Gastroesophageal sphincter (tissue), 4 donors: ENCODE data around the gene TMEM74B. TPM values are rescaled to one million over a fixed set of nuclear protein-coding genes. Genes with fewer than 3 reads are reported as not detected.

Experiments
- ATAC-seq: fragments of 150-250 bp; one replicate; pipeline ENCODE4 v1.9.1; 2016; ENCODE audit warnings: mild to moderate bottlenecking, moderate library complexity
- H3K27ac ChIP-seq, 4 donors: fragments of 200-600 bp; sonication (generic) in 3 of 4; 1 replicate in 3 of 4; 2 replicates in 1 of 4; pipeline ENCODE4 v1.5.1; 2016 to 2019
- H3K27me3 ChIP-seq: fragments of 200-600 bp; sonication (generic); one replicate; pipeline ENCODE4 v1.5.1; 2019
- H3K36me3 ChIP-seq, 2 donors: fragments of 200-600 bp; sonication (generic); one replicate each; pipeline ENCODE4 v1.5.1; 2019; ENCODE audit warnings: control low read depth in 1 of 2
- H3K4me1 ChIP-seq, 3 donors: fragments of 200-600 bp; sonication (generic); 1 replicate in 2 of 3; 2 replicates in 1 of 3; pipeline ENCODE4 v1.5.1; 2016 to 2019; ENCODE audit warnings: control low read depth in 2 of 3
- H3K4me3 ChIP-seq, 2 donors: fragments of 200-600 bp; sonication (generic); one replicate each; pipeline ENCODE4 v1.5.1; 2019; ENCODE audit warnings: mild to moderate bottlenecking in 1 of 2, moderate library complexity in 1 of 2
- H3K9me3 ChIP-seq, 3 donors: fragments of 200-600 bp; sonication (generic); one replicate each; pipeline ENCODE4 v1.5.1; 2017 to 2019; ENCODE audit warnings: control low read depth in 2 of 3
- EP300 ChIP-seq: sonication (generic); formaldehyde crosslinking; IDR thresholded peaks from one replicate; pipeline ENCODE4 v1.6.1; 2017; ENCODE audit warnings: antibody characterized with exemption, mild to moderate bottlenecking
- POLR2A ChIP-seq, 2 donors: fragments of 450-650 bp; IDR thresholded peaks; one replicate each; pipeline ENCODE4 v1.6.1; 2017; ENCODE audit warnings: antibody characterized with exemption in 2 of 2, mild to moderate bottlenecking in 2 of 2, moderate library complexity in 1 of 2
- POLR2AphosphoS5 ChIP-seq: sonication (generic); formaldehyde crosslinking; IDR thresholded peaks from one replicate; pipeline ENCODE4 v1.6.1; 2017; ENCODE audit warnings: antibody characterized with exemption
- WGBS, 2 donors: methylation state at CpG; one replicate each; pipeline ENCODE4 v1.1.5; 2018; ENCODE audit warnings: low coverage in 1 of 2; 5-methylcytosine and 5-hydroxymethylcytosine counted together
- total RNA-seq, 4 donors: library from RNA; depleted of rRNA; stranded (reverse); fragments of >200 nt; gene quantifications; one replicate each; pipeline ENCODE4 v1.1.0, GENCODE V29; 2016
- TF ChIP-seq, protein P1 (sequence below), 4 experiments: fragments of 200-600 bp in 2 of 4; fragments of 450-650 bp in 2 of 4; sonication (generic) in 1 of 4; IDR thresholded peaks; one replicate each; pipeline ENCODE4 v1.5.1; 2017 to 2019; ENCODE audit warnings: antibody characterized with exemption in 4 of 4, mild to moderate bottlenecking in 2 of 4, moderate library complexity in 2 of 4

The TMEM74B gene
- 1 to 10 TPM in 2 of 4 donors, not detected in 2; 1.5 to 1.8 TPM for total RNA-seq

- no peaks in the 10 kb centered on the region for H3K9me3 ChIP-seq
- H3K27me3 ChIP-seq = peaks cover 38% of the 10 kb centered on the region
- H3K4me1 ChIP-seq = peaks cover 0 to 18% (median 10%) of the 10 kb centered on the region in 3 donors
These were observed at the start of gene TMEM74B for GRCh38 chr20:1184638-1185315. Gene TMEM74B, minus strand, starts transcription at chr20:1184981. Its CDS starts 1,180 bp downstream, at chr20:1183801.

DNA sequence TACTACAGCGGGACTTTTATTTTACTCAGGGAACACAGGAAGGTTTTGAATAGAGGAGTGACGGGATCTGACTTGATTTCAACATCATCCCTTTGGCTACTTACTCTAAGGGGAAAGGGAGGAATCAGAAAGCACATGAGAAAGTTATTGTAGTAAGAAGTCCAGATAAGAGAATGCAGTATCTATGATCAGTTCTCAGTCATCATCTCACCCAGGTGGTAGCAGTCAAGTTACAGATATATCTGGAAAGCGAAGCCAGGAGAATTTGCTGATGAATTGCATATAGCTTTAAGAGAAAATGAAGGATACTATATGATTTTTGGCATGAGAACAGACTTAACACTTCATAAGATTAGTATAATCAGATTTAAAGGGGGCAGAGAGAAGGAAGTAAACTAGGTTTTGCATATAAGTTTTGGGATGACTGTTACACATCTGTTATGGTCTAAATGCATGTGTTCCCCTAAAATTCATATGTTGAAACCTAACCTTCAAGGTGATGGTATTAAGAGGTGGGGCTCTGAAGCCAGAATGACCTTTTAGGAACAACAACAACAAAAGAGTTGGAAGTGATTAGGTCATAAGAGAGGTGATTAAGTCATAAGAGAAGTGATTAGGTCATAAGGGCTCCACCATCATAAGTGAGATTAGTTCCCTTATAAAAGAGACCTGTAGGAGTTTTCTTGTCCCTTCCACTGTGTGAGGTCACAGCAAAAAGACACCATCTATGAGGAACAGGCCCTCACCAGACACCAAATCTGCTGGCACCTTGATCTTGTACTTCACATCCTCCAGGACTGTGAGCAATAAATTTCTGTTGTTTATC is 47.7 kb upstream of the TMEM74B start:
- H3K27ac ChIP-seq = no peak overlapping the region
- H3K9me3 ChIP-seq = no peaks in the 10 kb centered on the region
- ATAC-seq = no peak
- TF ChIP-seq POLR2AphosphoS5 = no peak
- TF ChIP-seq, protein P1, sequence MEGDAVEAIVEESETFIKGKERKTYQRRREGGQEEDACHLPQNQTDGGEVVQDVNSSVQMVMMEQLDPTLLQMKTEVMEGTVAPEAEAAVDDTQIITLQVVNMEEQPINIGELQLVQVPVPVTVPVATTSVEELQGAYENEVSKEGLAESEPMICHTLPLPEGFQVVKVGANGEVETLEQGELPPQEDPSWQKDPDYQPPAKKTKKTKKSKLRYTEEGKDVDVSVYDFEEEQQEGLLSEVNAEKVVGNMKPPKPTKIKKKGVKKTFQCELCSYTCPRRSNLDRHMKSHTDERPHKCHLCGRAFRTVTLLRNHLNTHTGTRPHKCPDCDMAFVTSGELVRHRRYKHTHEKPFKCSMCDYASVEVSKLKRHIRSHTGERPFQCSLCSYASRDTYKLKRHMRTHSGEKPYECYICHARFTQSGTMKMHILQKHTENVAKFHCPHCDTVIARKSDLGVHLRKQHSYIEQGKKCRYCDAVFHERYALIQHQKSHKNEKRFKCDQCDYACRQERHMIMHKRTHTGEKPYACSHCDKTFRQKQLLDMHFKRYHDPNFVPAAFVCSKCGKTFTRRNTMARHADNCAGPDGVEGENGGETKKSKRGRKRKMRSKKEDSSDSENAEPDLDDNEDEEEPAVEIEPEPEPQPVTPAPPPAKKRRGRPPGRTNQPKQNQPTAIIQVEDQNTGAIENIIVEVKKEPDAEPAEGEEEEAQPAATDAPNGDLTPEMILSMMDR (IDR thresholded peaks at IDR 0.05) = no peak
- TF ChIP-seq POLR2A (IDR thresholded peaks at IDR 0.05) = no peak
- TF ChIP-seq EP300 = no peak
- H3K27me3 ChIP-seq = peaks cover 54% of the 10 kb centered on the region
- no peak overlapping the region for H3K4me3 ChIP-seq
- WGBS, 2 donors = 64 to 95% methylated on average over 3 of the region's 3 CpGs
- H3K4me1 ChIP-seq = no peaks in the 10 kb centered on the region
- H3K36me3 ChIP-seq = no peaks in the 10 kb centered on the region

More at GRCh38 chr20:1184638-1185315, at the start of gene TMEM74B:
- peak within 1 kb of the TSS in 1 of 2 donors; percentile 54 for H3K4me3 ChIP-seq
- peaks cover 0 to 7% of the 10 kb centered on the region in 2 donors for H3K36me3 ChIP-seq
- no peak for ATAC-seq
- TF ChIP-seq, protein P1 (IDR thresholded peaks at IDR 0.05) = no peak
- TF ChIP-seq POLR2AphosphoS5 = no peak
- TF ChIP-seq EP300 = no peak
- TF ChIP-seq POLR2A (IDR thresholded peaks at IDR 0.05) = no peak
- peak within 1 kb of the TSS in 1 of 4 donors; percentile 51 for H3K27ac ChIP-seq
- WGBS, 2 donors = 0 to 5% methylated on average over 4 to 16 of the region's 76 CpGs

GRCh38 chr20:1229541-1229940 is 44.8 kb upstream of the TMEM74B start:
- no peak for TF ChIP-seq POLR2A (IDR thresholded peaks at IDR 0.05)
- TF ChIP-seq, protein P1 (IDR thresholded peaks at IDR 0.05) = no peak
- no peak for TF ChIP-seq EP300
- TF ChIP-seq POLR2AphosphoS5 = no peak
- WGBS, 2 donors = 66 to 88% methylated on average over 3 of the region's 3 CpGs
- no peak overlapping the region for H3K4me3 ChIP-seq
- no peak for ATAC-seq
- H3K9me3 ChIP-seq = no peaks in the 10 kb centered on the region
- peaks cover 64% of the 10 kb centered on the region for H3K27me3 ChIP-seq
- H3K27ac ChIP-seq = no peak overlapping the region
- H3K4me1 ChIP-seq = peaks cover 0 to 20% (median 10%) of the 10 kb centered on the region in 3 donors
- no peaks in the 10 kb centered on the region for H3K36me3 ChIP-seq

DNA sequence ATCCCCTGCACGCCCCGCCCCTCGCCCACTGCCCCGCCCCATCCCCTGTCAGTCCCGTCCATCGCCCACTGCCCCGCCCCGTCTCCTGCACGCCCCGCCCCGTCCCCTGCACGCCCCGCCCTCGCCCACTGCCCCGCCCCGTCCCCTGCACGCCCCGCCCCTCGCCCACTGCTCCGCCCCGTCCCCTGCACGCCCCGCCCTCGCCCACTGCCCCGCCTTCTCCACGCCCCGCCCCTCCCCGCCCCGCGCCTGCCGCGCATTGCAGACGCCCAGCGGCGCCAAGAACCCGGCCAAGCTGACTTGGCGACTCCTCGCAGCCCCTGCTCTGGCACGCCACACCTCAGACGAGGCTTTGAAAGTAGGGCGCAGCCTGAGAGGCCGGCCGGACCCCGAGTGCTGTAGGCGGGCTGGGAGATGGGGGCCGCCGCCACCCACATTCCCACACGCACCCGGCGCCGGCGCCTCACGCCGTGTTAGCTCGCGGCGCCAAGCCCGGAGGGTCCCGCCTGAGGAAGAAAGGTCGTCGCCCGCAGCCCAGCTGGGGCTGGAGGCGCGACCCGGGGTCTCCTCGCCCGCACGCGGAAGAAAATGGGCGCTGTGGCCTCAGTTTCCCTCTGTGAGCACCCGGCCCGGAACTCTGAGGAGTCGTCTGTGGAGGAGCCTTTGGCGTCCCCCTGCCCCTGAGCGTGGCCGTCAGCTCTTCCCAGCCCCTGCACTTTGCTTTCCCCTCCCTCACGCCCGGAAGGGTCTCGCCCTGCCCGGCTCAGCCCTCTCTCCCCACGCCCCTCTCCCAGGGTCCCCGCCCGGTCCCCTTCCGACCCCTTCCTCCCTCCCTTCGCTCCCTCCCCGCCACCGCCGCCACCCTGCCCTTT is 41.2 kb upstream of the TMEM74B start, which contains the start of gene RAD21L1:
TSS of gene RAD21L1 (plus strand) at position 262 of the 872 bp plus-strand sequence. CDS start 2,410 bp downstream, outside the sequence.
- WGBS, 2 donors = 1% methylated on average over 16 of the region's 88 CpGs; no CpG with 5 or more reads in 1 of the 2 donors

More for the DNA sequence above, 41.2 kb upstream of the TMEM74B start, which contains the start of gene RAD21L1:
- peak; percentile 70 for ATAC-seq
- no peak for TF ChIP-seq EP300
- TF ChIP-seq POLR2A (IDR thresholded peaks at IDR 0.05) = peak in 1 of 2 donors; percentile 11
- TF ChIP-seq, protein P1 (IDR thresholded peaks at IDR 0.05) = no peak
- TF ChIP-seq POLR2AphosphoS5 = no peak
- Histone ChIP-seq H3K27ac (peak within 1 kb of the TSS in 2 of 4 donors; percentile 40 to 68), H3K27me3 (peaks cover 69% of the 10 kb centered on the region), H3K4me1 (peaks cover 0 to 20% (median 10%) of the 10 kb centered on the region in 3 donors), H3K36me3 (no peaks in the 10 kb centered on the region), H3K9me3 (no peaks in the 10 kb centered on the region), H3K4me3 (peak within 1 kb of the TSS; percentile 32 to 63)
